Measurements from ENCODE around the gene HSPA12A.

DNA sequence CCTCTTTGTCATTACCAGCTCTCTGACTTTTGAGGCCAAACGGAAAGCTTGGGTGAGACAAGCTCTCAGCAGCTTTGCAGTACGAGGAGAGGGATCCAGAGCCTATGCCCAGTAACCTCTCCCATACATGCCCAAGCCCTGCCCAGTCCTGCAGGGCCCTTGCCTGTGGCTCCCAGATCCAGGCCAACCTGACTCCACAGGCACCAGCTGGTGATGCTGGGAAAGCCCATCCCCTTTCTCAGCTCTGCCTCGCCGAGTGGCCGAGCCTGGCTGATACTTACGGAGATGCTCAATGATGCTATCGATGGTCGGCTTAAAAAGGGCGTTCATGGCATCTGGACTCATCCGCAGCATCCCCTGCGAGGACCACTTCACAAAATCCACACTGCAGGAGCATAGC is 66.2 kb downstream of the HSPA12A start:
- TF ChIP-seq CTCF (conservative IDR thresholded peaks at IDR 0.05; ENCODE audit: low read depth, low read length) (no peak), EZH2 (IDR thresholded peaks at IDR 0.05; ENCODE audit: borderline replicate concordance, low read depth, low read length, poor library complexity, severe bottlenecking) (no peak)

Measured in A673 (cell line).